ENCODE results near the gene LAYN.
A peak's percentile ranks its signal among the peaks of the same experiment; 100 is the strongest.

LAYN gene

DNA sequence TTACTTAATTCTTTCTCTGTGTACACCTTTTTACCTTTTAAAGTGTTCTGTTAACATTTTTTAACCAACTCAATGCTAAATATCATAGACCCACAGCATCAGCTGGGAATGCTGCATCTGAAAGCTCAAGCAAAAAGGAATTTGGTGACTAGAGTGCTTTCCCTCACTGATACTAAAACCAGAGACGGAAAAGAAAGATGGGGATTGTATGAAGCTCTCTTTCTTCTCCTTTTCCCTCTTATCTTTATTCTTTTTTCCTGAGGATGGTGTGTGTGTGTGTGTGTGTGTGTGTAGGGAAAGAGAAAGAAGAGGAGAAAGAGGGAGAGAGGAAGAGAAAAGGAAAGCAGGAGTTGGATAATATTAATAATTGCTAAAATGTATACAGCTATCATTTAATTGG lies 57.6 kb downstream of the LAYN start:
- no peak for DNase-seq (ENCODE audit: low spot score)

- DNase-seq (ENCODE audit: low spot score), result no peak
These were observed 58.0 kb downstream of the LAYN start for GRCh38 chr11:111598559-111598958.

GRCh38 chr11:111601636-111601978 lies 61.1 kb downstream of the LAYN start:
- no peak for DNase-seq (ENCODE audit: low spot score)

DNA sequence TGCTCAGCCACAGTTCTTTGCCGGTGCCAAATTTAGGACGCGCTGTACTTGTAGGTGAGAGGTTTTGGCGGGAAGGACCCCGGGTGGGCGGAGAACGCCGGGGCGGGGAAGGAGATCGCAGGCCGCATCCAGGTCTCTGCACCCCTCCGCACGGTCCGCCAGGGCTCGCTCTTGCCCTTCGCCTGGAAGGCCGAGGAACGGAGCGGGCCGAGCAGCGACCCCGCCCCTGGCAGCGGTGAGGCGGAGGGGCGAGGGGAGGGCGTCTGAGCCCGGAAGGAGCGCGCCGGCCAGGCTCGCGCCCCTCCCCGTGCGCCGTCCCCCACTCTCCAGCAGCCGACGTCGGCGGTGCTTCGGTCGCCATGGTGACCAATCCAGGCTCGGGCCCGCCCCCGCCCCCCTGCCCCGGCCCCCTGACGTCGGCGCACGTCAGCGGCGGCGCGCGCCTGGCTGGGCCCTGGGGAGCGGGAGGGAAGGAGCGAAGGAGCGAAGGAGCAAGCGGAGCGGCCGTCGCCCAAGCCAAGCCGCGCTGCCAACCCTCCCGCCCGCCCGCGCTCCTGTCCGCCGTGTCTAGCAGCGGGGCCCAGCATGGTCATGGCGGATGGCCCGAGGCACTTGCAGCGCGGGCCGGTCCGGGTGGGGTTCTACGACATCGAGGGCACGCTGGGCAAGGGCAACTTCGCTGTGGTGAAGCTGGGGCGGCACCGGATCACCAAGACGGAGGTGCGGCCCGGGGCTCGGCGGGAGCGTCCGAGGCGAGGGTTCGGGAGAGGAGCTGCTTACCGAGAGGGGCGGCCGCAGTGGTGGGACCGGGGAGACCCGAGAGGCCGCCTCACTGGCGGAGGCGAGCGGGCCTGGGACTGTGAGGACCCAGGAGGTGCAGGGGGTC lies 61.7 kb downstream of the LAYN start, which contains the start of gene SIK2:
SIK2 (plus strand) TSS at position 471 of the 886 bp plus-strand sequence; CDS start at position 586, 115 bp downstream.
- peak; percentile 98 for DNase-seq (ENCODE audit: low spot score)

GRCh38 chr11:111602865-111603610 lies 62.5 kb downstream of the LAYN start:
- DNase-seq (ENCODE audit: low spot score), result peak; percentile 69

DNA sequence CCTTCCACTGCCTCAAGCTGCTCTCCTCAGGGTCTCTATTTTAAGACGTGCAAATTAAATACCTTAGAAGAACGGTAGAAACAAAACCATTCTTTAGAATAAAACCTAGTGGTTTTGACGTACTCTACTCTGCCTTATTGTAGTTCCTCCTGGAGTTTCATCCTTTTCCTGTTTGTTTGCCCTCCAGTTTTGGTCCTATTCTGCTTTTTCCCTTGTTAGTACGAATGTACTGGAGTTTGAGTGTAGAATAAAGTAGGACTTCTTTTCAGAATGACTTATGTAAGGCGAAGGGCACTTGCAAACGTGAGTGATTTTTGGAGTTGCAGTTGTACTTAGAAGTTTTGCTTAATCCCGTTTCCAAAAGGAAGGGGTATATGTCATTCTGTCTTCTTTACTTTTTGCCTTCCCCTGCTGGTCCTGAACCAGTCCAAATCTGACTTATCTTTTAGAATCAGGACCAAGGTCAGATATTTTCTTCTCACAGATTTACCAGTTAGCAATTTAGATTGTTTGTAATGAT lies 63.2 kb downstream of the LAYN start:
- DNase-seq (ENCODE audit: low spot score), result peak; percentile 53

DNA sequence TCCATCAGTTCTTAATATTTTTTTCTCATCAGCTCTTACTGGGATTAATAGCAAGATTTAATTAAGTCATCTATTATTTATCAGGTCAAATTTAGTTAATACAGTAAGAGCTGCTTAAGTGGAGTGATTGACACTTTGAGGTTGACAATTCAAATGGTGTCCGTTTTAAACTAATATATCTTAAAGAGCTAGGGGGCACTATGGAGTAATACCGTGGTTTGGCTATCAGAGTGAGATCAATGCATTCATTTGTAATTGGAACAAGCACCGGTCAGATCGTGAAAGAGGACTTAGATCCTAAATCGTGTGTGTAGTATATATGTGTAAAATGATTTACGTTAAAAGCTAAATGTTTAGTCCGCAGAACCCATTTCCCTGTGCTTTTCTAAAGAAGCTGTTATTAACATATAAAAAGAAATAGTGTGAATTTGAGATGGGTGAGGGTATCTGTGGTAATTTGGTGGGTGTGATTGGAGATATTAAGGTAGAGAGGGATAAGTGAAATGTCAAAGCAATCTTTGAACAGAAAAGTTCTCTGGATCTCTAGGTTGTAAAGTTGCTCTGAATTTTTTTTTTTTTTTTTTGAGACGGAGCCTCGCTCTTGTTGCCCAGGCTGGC lies 64.0 kb downstream of the LAYN start:
- peak; percentile 80 for DNase-seq (ENCODE audit: low spot score)

- DNase-seq (ENCODE audit: low spot score), result peak; percentile 39
These were observed 65.2 kb downstream of the LAYN start for GRCh38 chr11:111605681-111606080.

- DNase-seq (ENCODE audit: low spot score), result no peak
These were observed 66.5 kb downstream of the LAYN start for GRCh38 chr11:111606986-111607385.

GRCh38 chr11:111607751-111608150 lies 67.2 kb downstream of the LAYN start:
- no peak for DNase-seq (ENCODE audit: low spot score)
